DMS53 (cell line): Measurements from ENCODE around the gene ZBTB38.

Experiments used
- DNase-seq: peaks from one replicate; lab custom pipeline; 2025; lab: John Stamatoyannopoulos, UW

The ZBTB38 gene

DNA sequence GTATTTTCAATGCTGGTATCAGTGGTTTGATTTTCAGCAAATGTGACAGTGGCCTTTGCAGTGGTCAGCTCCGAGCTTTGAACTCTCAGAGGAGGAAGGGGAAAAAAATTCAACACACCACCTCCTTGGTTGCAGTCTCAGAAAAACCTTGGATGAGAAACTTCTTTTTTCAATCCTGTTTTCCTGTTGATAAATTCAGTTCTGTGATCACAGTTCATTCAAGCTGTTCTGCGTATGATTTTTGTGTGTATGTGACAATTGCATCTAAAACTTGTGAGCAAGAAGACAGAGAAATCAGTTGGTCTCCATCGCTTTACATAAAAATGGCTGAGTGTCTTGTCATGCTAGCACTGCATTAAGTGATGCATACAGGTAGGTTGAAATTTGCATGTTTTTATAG, 19.2 kb downstream of the ZBTB38 start:
- no peak for DNase-seq

DNA sequence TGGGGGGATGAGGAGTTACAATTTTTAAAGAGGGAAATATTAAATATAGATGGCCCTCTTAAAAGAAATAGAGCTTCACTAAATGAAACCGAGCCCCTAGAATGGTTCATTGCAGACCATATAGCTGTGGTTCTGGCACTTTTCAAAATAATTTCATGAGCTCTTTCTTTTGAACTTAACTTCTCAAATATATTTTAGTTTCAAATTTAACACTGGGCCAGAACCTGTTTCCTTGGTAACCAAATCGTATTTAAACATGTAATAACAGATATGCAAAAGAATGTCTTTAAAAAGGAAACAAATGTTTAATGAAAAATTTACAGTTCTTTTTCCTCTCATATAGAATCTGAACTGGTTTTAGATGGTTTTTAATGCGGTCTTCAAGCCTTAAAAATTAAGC, 20.1 kb downstream of the ZBTB38 start:
- no peak for DNase-seq

DNA sequence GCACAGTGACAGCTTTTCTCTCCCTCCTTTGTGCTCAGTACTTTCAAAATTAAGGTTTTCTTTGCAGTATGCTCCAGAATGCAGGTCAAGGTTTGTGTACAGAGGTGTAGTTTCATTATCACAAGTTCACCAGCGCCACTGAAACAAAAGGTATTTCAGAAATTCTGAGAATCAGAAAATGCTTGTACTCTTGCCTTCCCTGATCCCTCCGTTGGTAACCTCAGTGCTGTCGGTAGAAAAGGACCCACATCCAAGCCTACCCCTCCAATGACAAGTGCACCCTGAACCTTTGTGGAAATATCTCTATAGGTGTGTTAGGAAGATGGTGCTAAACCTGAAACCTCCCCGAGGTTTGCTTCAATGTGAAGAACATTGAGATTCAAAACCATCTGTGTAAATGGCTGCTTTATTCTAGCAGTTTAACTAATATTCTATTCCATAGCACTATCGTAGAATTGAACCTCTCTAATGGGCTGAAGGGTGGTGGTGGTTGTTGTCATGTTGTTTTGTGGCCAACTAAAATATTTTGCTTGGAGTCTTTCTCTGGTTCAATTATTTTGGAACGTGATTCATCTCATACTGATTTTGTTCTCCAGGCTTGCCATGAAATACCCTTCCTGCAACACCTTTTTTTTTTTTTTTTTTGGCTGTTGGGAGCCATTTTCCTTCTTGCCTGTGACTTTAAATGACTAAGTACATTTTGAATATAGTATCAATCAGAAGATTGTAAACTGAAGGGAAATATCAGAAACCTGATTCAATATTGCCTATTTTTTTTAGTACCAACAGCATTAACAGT, 20.7 kb downstream of the ZBTB38 start:
- no peak for DNase-seq

- DNase-seq = no peak
Measured at GRCh38 chr3:141389703-141390102, 21.4 kb downstream of the ZBTB38 start.

- no peak for DNase-seq
Measured at GRCh38 chr3:141390747-141391146, 22.4 kb downstream of the ZBTB38 start.

GRCh38 chr3:141391298-141391990, 23.1 kb downstream of the ZBTB38 start:
- DNase-seq = no peak

- DNase-seq = no peak
Measured at GRCh38 chr3:141391991-141392316, 23.6 kb downstream of the ZBTB38 start.

GRCh38 chr3:141392416-141392815, 24.1 kb downstream of the ZBTB38 start:
- no peak for DNase-seq

DNA sequence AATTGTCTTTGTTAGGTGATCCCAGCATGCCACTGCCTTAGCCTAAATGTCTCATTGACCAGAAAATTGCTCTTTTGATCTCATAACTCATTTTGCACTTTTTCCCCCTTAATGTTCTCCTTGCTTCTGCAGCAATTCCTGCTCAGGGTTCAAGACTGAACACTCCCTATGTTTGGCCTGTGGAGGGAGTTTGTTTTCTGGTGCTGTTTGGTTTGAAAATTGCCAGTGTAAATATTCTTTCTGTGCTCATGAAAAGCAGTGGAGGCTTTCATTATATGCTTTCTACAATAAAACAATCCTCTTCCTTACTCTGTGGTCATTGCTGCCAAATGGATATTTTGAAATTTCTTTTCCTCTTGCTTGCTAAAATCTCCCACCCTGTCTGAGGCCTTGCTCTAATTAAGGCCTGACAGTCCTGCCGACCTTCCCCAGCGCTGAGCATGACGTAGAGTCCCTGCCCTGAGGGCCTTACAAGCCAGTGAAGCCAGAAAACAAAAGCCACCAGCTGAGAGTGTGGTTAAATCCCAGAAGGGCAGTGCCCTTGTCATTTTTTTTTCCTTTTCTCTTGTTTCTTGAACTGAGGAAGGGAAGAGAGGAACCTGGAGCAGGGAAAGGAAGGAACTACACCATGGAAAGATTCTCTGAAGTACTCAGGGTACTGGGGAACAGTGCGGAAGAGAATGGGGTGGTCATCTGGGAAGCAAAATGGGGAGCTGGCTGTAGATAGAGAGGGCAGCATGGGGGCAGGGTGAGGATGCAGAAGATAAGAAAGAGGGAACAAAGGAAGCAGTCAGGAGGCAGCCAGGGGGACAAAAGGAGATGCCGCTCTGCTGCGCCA, 24.8 kb downstream of the ZBTB38 start:
- no peak for DNase-seq

DNA sequence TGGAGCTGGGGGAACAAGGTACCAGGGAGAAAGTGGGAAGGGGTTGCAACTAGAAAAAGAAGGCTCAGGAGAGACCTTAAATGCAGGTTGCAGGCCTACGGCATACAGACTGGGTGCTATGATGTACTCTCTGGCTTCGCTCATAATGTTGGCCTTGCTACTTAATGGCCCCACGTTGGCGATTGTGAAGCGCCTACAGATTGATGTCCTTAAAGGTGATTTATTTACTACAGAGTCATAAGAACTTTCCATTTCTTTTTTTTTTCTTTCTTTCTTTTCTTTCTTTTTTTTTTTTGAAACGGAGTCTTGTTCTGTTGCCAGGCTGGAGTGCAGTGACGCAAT, 25.4 kb downstream of the ZBTB38 start:
- DNase-seq = no peak

DNA sequence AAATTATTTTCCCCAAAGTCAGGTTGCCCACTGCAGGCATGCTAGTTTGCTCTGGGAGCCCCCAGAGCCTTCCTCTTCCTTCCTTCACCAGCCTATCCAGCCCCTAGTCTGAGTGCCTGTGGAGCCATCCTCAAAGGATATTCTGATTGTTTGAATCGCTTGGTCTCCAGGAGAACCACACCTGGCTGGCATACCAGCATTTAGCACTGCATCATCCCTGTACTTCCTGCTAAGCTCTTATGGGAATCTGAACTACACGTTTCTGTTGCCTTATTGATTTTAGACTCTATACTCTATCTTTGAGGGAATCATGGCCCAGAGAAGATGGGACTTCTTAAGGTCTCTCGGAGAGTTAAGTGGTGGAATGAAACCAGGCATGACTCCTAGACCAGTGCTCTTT, 26.3 kb downstream of the ZBTB38 start:
- no peak for DNase-seq

GRCh38 chr3:141395005-141395589, 26.8 kb downstream of the ZBTB38 start:
- DNase-seq = no peak

DNA sequence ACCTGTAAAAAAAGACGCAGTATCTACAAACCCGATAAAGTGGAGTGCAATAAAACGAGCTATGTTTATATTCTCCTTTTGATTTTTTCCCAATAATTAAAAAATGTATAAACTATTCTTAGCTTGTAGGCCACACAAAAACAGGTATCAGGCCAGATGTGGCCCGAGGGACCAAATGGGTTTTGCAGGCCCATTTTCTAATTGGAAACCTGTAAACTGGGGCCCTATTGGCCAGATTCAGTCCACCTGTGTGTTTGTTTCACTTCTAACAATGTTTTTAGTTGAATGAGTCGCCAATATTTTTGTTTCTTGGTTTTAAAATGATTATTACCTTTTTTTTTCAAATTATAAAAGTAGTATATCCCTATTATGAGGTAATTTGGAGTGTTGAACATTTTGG, 29.7 kb downstream of the ZBTB38 start:
- DNase-seq = no peak

GRCh38 chr3:141399200-141399599, 30.9 kb downstream of the ZBTB38 start:
- DNase-seq = no peak

GRCh38 chr3:141400073-141400971, 32.0 kb downstream of the ZBTB38 start:
- DNase-seq = no peak

DNA sequence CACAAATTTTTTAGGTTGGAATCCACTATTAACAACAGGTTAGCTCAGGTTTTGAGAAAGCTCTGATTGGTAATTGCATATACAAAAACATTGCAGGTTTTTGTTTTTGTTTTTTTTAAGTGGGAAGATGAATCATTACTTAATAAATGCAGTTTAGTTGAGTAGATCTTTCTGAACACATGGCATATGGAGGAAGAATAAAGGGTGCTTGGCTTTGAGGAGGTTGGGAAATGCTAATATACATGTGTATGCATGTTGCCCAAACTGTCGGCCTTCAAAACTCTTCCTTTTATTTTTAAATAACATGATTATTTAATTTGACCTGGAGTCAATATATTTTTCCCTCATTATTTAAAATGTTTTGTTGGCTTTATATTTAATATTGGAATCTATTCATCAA, 32.8 kb downstream of the ZBTB38 start:
- DNase-seq = no peak

DNA sequence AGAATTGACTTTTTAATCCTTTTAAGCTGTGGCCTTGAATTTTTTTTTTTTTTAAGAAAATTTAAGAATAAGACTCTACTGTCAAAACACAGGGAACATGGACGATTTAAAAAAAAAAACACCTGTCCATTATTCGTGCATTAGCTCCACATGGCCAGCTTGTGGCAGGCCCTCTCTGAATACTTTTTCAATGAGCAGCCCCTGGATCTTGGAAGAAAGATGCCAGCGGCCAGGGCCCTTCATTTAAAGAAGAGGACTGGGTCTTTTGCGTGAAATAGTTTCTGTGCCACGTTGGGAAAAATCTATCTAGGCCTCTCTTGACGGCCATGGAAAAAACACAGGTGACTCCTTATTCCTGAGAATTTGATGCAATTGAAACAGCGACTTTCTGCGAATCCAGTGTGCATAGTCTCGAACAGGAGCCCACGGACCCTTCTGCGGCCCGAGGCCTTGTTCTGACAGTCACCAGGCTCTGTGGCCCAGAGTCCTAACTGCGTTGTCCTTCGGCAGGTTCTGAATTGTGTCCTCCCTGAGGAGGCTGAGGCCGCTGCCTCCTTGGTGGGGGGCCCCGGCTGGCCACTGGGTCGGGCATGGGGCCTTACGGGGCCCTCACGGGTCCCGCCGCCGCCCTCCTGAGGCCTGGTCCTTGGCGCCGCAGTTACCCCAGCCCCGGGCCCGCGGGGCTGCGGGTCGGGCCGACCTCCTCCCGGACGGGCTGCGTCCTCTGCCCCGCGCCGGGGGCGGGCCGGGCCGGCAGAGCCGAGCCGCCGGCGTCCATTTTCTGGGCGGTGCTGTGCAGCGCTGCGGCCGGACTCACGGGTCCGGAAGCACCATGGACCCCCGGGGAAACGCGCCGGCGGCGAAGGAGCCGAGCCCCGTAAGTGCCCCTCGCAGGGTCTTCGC, 33.5 kb downstream of the ZBTB38 start:
- DNase-seq = peak; percentile 66

- peak; percentile 60 for DNase-seq
Measured at GRCh38 chr3:141402476-141403171, 34.3 kb downstream of the ZBTB38 start.

DNA sequence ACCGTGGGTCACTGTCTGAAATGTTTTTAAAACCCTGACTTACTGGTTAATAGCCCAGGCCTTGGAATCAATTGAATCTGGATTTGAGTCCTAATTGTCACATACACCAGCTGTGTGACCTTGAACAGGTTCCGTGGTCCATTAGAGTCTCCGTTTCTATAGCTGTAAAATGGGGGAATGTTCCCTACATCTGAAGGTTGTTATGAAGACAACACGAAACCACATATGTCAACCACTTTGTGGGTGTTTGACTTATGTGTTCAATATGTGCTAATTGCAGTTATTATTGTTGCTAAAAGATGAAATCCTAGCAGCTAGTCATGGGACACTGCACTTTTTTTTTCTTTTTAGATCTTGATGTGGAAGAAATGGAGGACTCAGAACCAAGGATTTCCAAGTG, 35.3 kb downstream of the ZBTB38 start:
- DNase-seq = no peak

- no peak for DNase-seq
Measured at GRCh38 chr3:141405025-141405424, 36.7 kb downstream of the ZBTB38 start.
